T-helper 17 cell (primary cell): ENCODE results near the gene GLS. TPM values are rescaled to one million over a fixed set of nuclear protein-coding genes. Genes with fewer than 3 reads are reported as not detected.
"Not testable (repeated sequence)": the region's sequence is repeated elsewhere in the genome, so short reads cannot be mapped to it uniquely, and the experiment has no call there.

ENCODE experiments used
- ATAC-seq: fragments of 150-1000 bp; cut with Tn5 transposase; 2 replicates; pipeline ENCODE4 v1.10.0; 2021; ENCODE audit warnings: mild to moderate bottlenecking, moderate library complexity
- DNase-seq, 3 donors: peaks; one replicate each; pipeline versions ENCODE4 v3.0.0 to v3.0.0-alpha.2; 2020 to 2021
- H3K9me3 ChIP-seq: one replicate; pipeline ENCODE4 v1.7.0; 2013; ENCODE audit warnings: low read length, mild to moderate bottlenecking; ENCODE audit not compliant: control insufficient read depth, poor library complexity, severe bottlenecking
- H3K27ac Mint-ChIP-seq: one replicate; pipeline ENCODE4 v1.8.0; 2022; ENCODE audit warnings: mild to moderate bottlenecking, moderate library complexity, mixed read lengths
- H3K27me3 Mint-ChIP-seq: one replicate; pipeline ENCODE4 v1.8.0; 2022; ENCODE audit warnings: mixed read lengths
- H3K36me3 Mint-ChIP-seq: one replicate; pipeline ENCODE4 v1.8.0; 2022; ENCODE audit warnings: low read depth, mixed read lengths
- H3K4me1 Mint-ChIP-seq: one replicate; pipeline ENCODE4 v1.8.0; 2022; ENCODE audit warnings: mild to moderate bottlenecking, mixed read lengths
- H3K4me3 Mint-ChIP-seq: one replicate; pipeline ENCODE4 v1.8.0; 2022; ENCODE audit warnings: mild to moderate bottlenecking, moderate library complexity, mixed read lengths
- total RNA-seq, 4 donors: library from RNA in 2 of 4; stranded (reverse) in 2 of 4; gene quantifications; one replicate each; pipeline ENCODE4 v1.2.3 and lab custom pipeline; 2022 to 2026

GLS gene
- total RNA-seq, 2 donors from 2014 or later, result 264 to 292 TPM

GRCh38 chr2:190862128-190862527 lies 18.5 kb upstream of the GLS start:
- H3K27me3 Mint-ChIP-seq, H3K27ac Mint-ChIP-seq, ATAC-seq, H3K4me3 Mint-ChIP-seq, DNase-seq, H3K9me3 ChIP-seq: not testable (repeated sequence)
- peaks cover 15% of the 10 kb centered on the region for H3K36me3 Mint-ChIP-seq
- H3K4me1 Mint-ChIP-seq, result peaks cover 14% of the 10 kb centered on the region

- no peak overlapping the region for H3K27ac Mint-ChIP-seq
- DNase-seq (no peak), ATAC-seq (no peak)
- H3K4me1 Mint-ChIP-seq, result peaks cover 14% of the 10 kb centered on the region
- no peaks in the 10 kb centered on the region for H3K27me3 Mint-ChIP-seq
- peaks cover 15% of the 10 kb centered on the region for H3K36me3 Mint-ChIP-seq
- H3K9me3 ChIP-seq, result no peaks in the 10 kb centered on the region
- no peak overlapping the region for H3K4me3 Mint-ChIP-seq
Measured at GRCh38 chr2:190862571-190862991, 18.0 kb upstream of the GLS start.

GRCh38 chr2:190863946-190864345 lies 16.7 kb upstream of the GLS start:
- H3K4me3 Mint-ChIP-seq, result no peak overlapping the region
- peaks cover 15% of the 10 kb centered on the region for H3K36me3 Mint-ChIP-seq
- H3K9me3 ChIP-seq, result no peaks in the 10 kb centered on the region
- ATAC-seq (no peak), DNase-seq (no peak)
- no peaks in the 10 kb centered on the region for H3K27me3 Mint-ChIP-seq
- peak overlapping the region; percentile 9 for H3K27ac Mint-ChIP-seq
- H3K4me1 Mint-ChIP-seq, result peaks cover 14% of the 10 kb centered on the region

GRCh38 chr2:190864375-190864774 lies 16.2 kb upstream of the GLS start:
- peaks cover 15% of the 10 kb centered on the region for H3K36me3 Mint-ChIP-seq
- ATAC-seq, result no peak

GRCh38 chr2:190867212-190867611 lies 13.4 kb upstream of the GLS start:
- no peak overlapping the region for H3K4me3 Mint-ChIP-seq
- ATAC-seq (no peak), DNase-seq (no peak)
- H3K4me1 Mint-ChIP-seq, result peaks cover 17% of the 10 kb centered on the region
- no peaks in the 10 kb centered on the region for H3K9me3 ChIP-seq
- H3K36me3 Mint-ChIP-seq, result peaks cover 11% of the 10 kb centered on the region
- no peak overlapping the region for H3K27ac Mint-ChIP-seq
- no peaks in the 10 kb centered on the region for H3K27me3 Mint-ChIP-seq

More at GRCh38 chr2:190864375-190864774, 16.2 kb upstream of the GLS start:
- peak overlapping the region; percentile 9 for H3K27ac Mint-ChIP-seq
- no peak for DNase-seq
- no peak overlapping the region for H3K4me3 Mint-ChIP-seq
- no peaks in the 10 kb centered on the region for H3K9me3 ChIP-seq
- H3K4me1 Mint-ChIP-seq, result peaks cover 14% of the 10 kb centered on the region
- H3K27me3 Mint-ChIP-seq, result no peaks in the 10 kb centered on the region

- Mint-ChIP-seq H3K27ac (no peak overlapping the region), H3K4me1 (peaks cover 14% of the 10 kb centered on the region), H3K4me3 (no peak overlapping the region), H3K27me3 (no peaks in the 10 kb centered on the region), H3K36me3 (peaks cover 11% of the 10 kb centered on the region)
- ATAC-seq (no peak), DNase-seq (no peak)
- H3K9me3 ChIP-seq, result no peaks in the 10 kb centered on the region
Measured at GRCh38 chr2:190867832-190868231, 12.8 kb upstream of the GLS start.

GRCh38 chr2:190869721-190870120 lies 10.9 kb upstream of the GLS start:
- peaks cover 11% of the 10 kb centered on the region for H3K36me3 Mint-ChIP-seq
- peaks cover 4% of the 10 kb centered on the region for H3K4me1 Mint-ChIP-seq
- no peak for ATAC-seq
- DNase-seq, result no peak
- no peak overlapping the region for H3K4me3 Mint-ChIP-seq
- H3K27ac Mint-ChIP-seq, result no peak overlapping the region
- H3K27me3 Mint-ChIP-seq, result no peaks in the 10 kb centered on the region
- H3K9me3 ChIP-seq, result no peaks in the 10 kb centered on the region

GRCh38 chr2:190873451-190873850 lies 7.2 kb upstream of the GLS start:
- not testable (repeated sequence) for H3K9me3 ChIP-seq, H3K36me3 Mint-ChIP-seq, H3K27ac Mint-ChIP-seq, H3K27me3 Mint-ChIP-seq, ATAC-seq, H3K4me1 Mint-ChIP-seq, DNase-seq, H3K4me3 Mint-ChIP-seq

GRCh38 chr2:190875891-190876290 lies 4.7 kb upstream of the GLS start:
- DNase-seq, result no peak
- peak overlapping the region; percentile 57 for H3K4me3 Mint-ChIP-seq
- ATAC-seq, result peak; percentile 13
- peaks cover 3% of the 10 kb centered on the region for H3K36me3 Mint-ChIP-seq
- peaks cover 10% of the 10 kb centered on the region for H3K4me1 Mint-ChIP-seq
- no peaks in the 10 kb centered on the region for H3K27me3 Mint-ChIP-seq
- H3K9me3 ChIP-seq, result no peaks in the 10 kb centered on the region
- H3K27ac Mint-ChIP-seq, result peak overlapping the region; percentile 45

GRCh38 chr2:190876631-190877030 lies 4.0 kb upstream of the GLS start:
- Mint-ChIP-seq H3K27me3 (no peaks in the 10 kb centered on the region), H3K4me1 (peaks cover 8% of the 10 kb centered on the region), H3K4me3 (no peak overlapping the region), H3K27ac (no peak overlapping the region), H3K36me3 (peaks cover 3% of the 10 kb centered on the region)
- no peak for DNase-seq
- H3K9me3 ChIP-seq, result no peaks in the 10 kb centered on the region
- no peak for ATAC-seq

GRCh38 chr2:190877436-190877835 lies 3.2 kb upstream of the GLS start:
- Mint-ChIP-seq H3K4me3 (no peak overlapping the region), H3K27ac (peak overlapping the region; percentile 45), H3K27me3 (no peaks in the 10 kb centered on the region), H3K36me3 (peaks cover 3% of the 10 kb centered on the region), H3K4me1 (peaks cover 14% of the 10 kb centered on the region)
- DNase-seq (no peak), ATAC-seq (no peak)
- H3K9me3 ChIP-seq, result no peaks in the 10 kb centered on the region

GRCh38 chr2:190879474-190880377 lies 895 bp upstream of the GLS start:
- ATAC-seq, result peak; percentile 0
- no peaks in the 10 kb centered on the region for H3K9me3 ChIP-seq
- peaks cover 32% of the 10 kb centered on the region for H3K4me1 Mint-ChIP-seq
- H3K27ac Mint-ChIP-seq, result peak overlapping the region; percentile 98
- H3K36me3 Mint-ChIP-seq, result peaks cover 7% of the 10 kb centered on the region
- DNase-seq, result peak in 2 of 3 donors; percentile 15 to 25
- no peaks in the 10 kb centered on the region for H3K27me3 Mint-ChIP-seq
- H3K4me3 Mint-ChIP-seq, result peak overlapping the region; percentile 95

- Mint-ChIP-seq H3K4me1 (peaks cover 33% of the 10 kb centered on the region), H3K27me3 (no peaks in the 10 kb centered on the region), H3K27ac (peak overlapping the region; percentile 98), H3K4me3 (peak overlapping the region; percentile 98), H3K36me3 (peaks cover 7% of the 10 kb centered on the region)
- ATAC-seq (no peak), DNase-seq (no peak)
- no peaks in the 10 kb centered on the region for H3K9me3 ChIP-seq
Measured at GRCh38 chr2:190881084-190881597, 520 bp downstream of the GLS start.
